Tibial nerve (tissue), 4 donors: Measurements from ENCODE around the gene SLC9A9.

Source experiments
- CTCF ChIP-seq, 5 experiments: fragments of 200-600 bp in 3 of 5; fragments of 450-650 bp in 2 of 5; sonication (generic) in 3 of 5; IDR thresholded peaks; one replicate each; pipeline ENCODE4 v1.5.1; 2016 to 2019; ENCODE audit warnings: antibody characterized with exemption in 5 of 5, mild to moderate bottlenecking in 3 of 5, moderate library complexity in 2 of 5
- EP300 ChIP-seq, 2 donors: sonication (generic); formaldehyde crosslinking; IDR thresholded peaks; one replicate each; pipeline ENCODE4 v1.6.1; 2017; ENCODE audit warnings: antibody characterized with exemption in 2 of 2, mild to moderate bottlenecking in 1 of 2

- no peak for TF ChIP-seq CTCF (IDR thresholded peaks at IDR 0.05)
- TF ChIP-seq EP300 (IDR thresholded peaks at IDR 0.05) = no peak
Measured at GRCh38 chr3:143531101-143531500, 317.2 kb downstream of the SLC9A9 start.
